HEK293 (cell line): ENCODE data around the gene EMD.
"Not testable (repeated sequence)": the region's sequence is repeated elsewhere in the genome, so short reads cannot be mapped to it uniquely, and the experiment has no call there.

Experiments used
- CTCF ChIP-seq: fragments of 450-650 bp; formaldehyde crosslinking; IDR thresholded peaks from 2 replicates; pipeline ENCODE4 v1.5.1; 2016; ENCODE audit warnings: missing biosample characterization, missing genetic modification characterization
- REPIN1 ChIP-seq: fragments of 450-650 bp; formaldehyde crosslinking; IDR thresholded peaks from 2 replicates; pipeline ENCODE4 v1.5.1; 2017; ENCODE audit warnings: missing biosample characterization, missing genetic modification characterization, low read depth
- YY1 ChIP-seq: fragments of 450-650 bp; formaldehyde crosslinking; IDR thresholded peaks from 2 replicates; pipeline ENCODE4 v1.5.1; 2018; ENCODE audit warnings: missing biosample characterization, missing genetic modification characterization
- ZEB2 ChIP-seq: fragments of 450-650 bp; formaldehyde crosslinking; IDR thresholded peaks from 2 replicates; pipeline ENCODE4 v1.5.1; 2016; ENCODE audit warnings: missing biosample characterization, missing genetic modification characterization
- ZNF223 ChIP-seq: fragments of 450-650 bp; formaldehyde crosslinking; IDR thresholded peaks from 2 replicates; pipeline ENCODE4 v1.5.1; 2016; ENCODE audit warnings: missing biosample characterization, missing genetic modification characterization
- ZNF23 ChIP-seq: fragments of 450-650 bp; formaldehyde crosslinking; IDR thresholded peaks from 2 replicates; pipeline ENCODE4 v1.5.1; 2016; ENCODE audit warnings: missing biosample characterization, missing genetic modification characterization, borderline replicate concordance
- ZNF571 ChIP-seq: fragments of 450-650 bp; formaldehyde crosslinking; IDR thresholded peaks from 2 replicates; pipeline ENCODE4 v1.5.0; 2017; ENCODE audit warnings: missing biosample characterization, missing genetic modification characterization
- ZNF654 ChIP-seq: fragments of 450-650 bp; formaldehyde crosslinking; IDR thresholded peaks from 2 replicates; pipeline ENCODE4 v1.5.1; 2016; ENCODE audit warnings: low read depth, missing biosample characterization, missing genetic modification characterization
- TF ChIP-seq, protein P1 (sequence below): fragments of 450-650 bp; formaldehyde crosslinking; IDR thresholded peaks from 2 replicates; pipeline ENCODE4 v1.5.1; 2016; ENCODE audit warnings: missing biosample characterization, missing genetic modification characterization
- TF ChIP-seq, protein P2 (sequence below): fragments of 450-650 bp; formaldehyde crosslinking; IDR thresholded peaks from 2 replicates; pipeline ENCODE4 v1.5.1; 2016; ENCODE audit warnings: missing biosample characterization, missing genetic modification characterization
- TF ChIP-seq, protein P3 (sequence below): fragments of 450-650 bp; formaldehyde crosslinking; IDR thresholded peaks from 2 replicates; pipeline ENCODE4 v1.5.1; 2016; ENCODE audit warnings: missing biosample characterization, missing genetic modification characterization

DNA sequence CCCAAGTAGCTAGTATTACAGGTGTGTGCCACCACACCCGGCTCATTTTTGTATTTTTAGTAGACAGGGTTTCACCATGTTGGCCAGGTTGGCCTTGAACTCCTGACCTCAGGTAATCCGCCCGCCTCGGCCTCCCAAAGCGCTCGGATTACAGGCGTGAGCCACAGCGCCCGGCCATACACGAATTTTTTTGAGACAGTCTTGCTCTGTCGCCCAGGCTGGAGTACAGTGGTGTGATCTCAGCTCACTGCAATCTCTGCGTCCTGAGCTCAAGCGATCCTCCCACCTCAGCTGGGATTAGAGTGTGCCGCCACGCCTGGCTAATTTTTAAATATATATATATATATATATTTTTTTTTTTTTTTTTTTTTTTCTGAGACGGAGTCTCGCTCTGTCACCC, 17.3 kb downstream of the EMD start:
- TF ChIP-seq, protein P1, sequence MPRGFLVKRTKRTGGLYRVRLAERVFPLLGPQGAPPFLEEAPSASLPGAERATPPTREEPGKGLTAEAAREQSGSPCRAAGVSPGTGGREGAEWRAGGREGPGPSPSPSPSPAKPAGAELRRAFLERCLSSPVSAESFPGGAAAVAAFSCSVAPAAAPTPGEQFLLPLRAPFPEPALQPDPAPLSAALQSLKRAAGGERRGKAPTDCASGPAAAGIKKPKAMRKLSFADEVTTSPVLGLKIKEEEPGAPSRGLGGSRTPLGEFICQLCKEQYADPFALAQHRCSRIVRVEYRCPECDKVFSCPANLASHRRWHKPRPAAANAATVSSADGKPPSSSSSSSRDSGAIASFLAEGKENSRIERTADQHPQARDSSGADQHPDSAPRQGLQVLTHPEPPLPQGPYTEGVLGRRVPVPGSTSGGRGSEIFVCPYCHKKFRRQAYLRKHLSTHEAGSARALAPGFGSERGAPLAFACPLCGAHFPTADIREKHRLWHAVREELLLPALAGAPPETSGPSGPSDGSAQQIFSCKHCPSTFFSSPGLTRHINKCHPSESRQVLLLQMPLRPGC (tag by site-specific recombination): not testable (repeated sequence)
- TF ChIP-seq REPIN1; ZEB2 (tag by site-specific recombination); CTCF (tag by site-specific recombination); YY1 (tag by site-specific recombination); ZNF571 (tag by site-specific recombination); ZNF654 (tag by site-specific recombination); ZNF23 (tag by site-specific recombination); ZNF223 (tag by site-specific recombination): not testable (repeated sequence)
- TF ChIP-seq, protein P2, sequence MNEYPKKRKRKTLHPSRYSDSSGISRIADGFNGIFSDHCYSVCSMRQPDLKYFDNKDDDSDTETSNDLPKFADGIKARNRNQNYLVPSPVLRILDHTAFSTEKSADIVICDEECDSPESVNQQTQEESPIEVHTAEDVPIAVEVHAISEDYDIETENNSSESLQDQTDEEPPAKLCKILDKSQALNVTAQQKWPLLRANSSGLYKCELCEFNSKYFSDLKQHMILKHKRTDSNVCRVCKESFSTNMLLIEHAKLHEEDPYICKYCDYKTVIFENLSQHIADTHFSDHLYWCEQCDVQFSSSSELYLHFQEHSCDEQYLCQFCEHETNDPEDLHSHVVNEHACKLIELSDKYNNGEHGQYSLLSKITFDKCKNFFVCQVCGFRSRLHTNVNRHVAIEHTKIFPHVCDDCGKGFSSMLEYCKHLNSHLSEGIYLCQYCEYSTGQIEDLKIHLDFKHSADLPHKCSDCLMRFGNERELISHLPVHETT (tag by site-specific recombination): not testable (repeated sequence)
- TF ChIP-seq, protein P3, sequence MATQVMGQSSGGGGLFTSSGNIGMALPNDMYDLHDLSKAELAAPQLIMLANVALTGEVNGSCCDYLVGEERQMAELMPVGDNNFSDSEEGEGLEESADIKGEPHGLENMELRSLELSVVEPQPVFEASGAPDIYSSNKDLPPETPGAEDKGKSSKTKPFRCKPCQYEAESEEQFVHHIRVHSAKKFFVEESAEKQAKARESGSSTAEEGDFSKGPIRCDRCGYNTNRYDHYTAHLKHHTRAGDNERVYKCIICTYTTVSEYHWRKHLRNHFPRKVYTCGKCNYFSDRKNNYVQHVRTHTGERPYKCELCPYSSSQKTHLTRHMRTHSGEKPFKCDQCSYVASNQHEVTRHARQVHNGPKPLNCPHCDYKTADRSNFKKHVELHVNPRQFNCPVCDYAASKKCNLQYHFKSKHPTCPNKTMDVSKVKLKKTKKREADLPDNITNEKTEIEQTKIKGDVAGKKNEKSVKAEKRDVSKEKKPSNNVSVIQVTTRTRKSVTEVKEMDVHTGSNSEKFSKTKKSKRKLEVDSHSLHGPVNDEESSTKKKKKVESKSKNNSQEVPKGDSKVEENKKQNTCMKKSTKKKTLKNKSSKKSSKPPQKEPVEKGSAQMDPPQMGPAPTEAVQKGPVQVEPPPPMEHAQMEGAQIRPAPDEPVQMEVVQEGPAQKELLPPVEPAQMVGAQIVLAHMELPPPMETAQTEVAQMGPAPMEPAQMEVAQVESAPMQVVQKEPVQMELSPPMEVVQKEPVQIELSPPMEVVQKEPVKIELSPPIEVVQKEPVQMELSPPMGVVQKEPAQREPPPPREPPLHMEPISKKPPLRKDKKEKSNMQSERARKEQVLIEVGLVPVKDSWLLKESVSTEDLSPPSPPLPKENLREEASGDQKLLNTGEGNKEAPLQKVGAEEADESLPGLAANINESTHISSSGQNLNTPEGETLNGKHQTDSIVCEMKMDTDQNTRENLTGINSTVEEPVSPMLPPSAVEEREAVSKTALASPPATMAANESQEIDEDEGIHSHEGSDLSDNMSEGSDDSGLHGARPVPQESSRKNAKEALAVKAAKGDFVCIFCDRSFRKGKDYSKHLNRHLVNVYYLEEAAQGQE (tag by site-specific recombination): not testable (repeated sequence)
